Suprapubic skin (tissue), 3 donors: ENCODE data around the gene GDPD5.

Experiments used
- CTCF ChIP-seq, 2 donors: fragments of 200-600 bp in 1 of 2; fragments of 450-650 bp in 1 of 2; sonication (generic) in 1 of 2; IDR thresholded peaks; one replicate each; pipeline ENCODE4 v1.5.1; 2016 to 2019; ENCODE audit warnings: antibody characterized with exemption in 2 of 2, mild to moderate bottlenecking in 1 of 2, moderate library complexity in 1 of 2
- POLR2AphosphoS5 ChIP-seq, 3 donors: sonication (generic); formaldehyde crosslinking; IDR thresholded peaks; one replicate each; pipeline ENCODE4 v1.6.1; 2017; ENCODE audit warnings: antibody characterized with exemption in 3 of 3

DNA sequence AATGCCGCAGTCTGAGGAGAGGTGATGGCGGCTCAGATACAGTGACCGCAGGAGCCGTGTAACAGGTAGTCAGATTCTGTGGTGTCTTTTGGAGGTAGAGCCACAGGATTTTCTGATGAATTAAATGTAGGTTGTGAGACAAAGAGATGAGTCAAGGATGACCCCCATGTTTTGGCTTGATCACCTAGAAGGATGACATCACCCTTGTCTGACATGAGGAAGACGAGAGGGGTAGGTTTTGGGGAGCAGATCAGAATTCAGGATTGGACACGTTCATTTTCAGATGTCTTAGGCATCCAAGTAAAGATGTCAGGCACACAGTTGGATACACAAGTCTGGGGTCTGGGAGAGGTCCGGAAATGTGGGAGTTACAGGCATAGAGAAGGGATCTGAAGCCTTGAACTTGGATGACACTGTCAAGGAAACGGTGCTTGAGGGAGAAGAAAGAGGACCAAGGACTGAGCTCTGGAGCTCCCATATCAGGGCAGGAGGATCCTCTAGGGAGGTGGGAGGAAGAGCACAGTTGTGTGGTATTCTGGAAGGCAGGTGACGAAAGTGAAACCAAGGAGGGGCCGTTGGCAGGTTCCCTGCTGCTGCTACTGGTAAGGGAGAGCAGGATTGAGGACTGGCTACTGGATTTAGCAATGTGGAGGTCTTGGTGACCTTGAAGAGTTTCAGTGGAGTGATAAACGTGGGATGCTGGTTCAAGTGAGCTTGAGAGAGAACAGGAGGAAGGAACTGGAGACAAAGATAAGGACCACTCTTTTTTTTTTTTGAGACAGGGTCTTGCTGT, 12.6 kb upstream of the GDPD5 start:
- TF ChIP-seq CTCF (IDR thresholded peaks at IDR 0.05), result no peak
- no peak for TF ChIP-seq POLR2AphosphoS5 (IDR thresholded peaks at IDR 0.05)
